Bronchial smooth muscle cell (primary cell): ENCODE measurements around the gene NPIPB4. TPM values are rescaled to one million over a fixed set of nuclear protein-coding genes. Genes with fewer than 3 reads are reported as not detected.

Source experiments
- total RNA-seq: library from RNA; depleted of rRNA; stranded (reverse); fragments of >200 nt; gene quantifications from 2 replicates; pipeline ENCODE4 v1.2.1, GENCODE V29; 2014

NPIPB4 gene
- 18.6 and 19.1 TPM in 2 replicates for total RNA-seq

GRCh38 chr16:21857656-21858055, at the start of gene NPIPB4:
TSS of gene NPIPB4 (minus strand) at chr16:21857756. CDS start at chr16:21857378, 378 bp downstream.

Other genes with a start within 250 kb of the NPIPB4 start
- not detected in 2 replicates for gene IGSF6, start 205.1 kb downstream of the NPIPB4 start, total RNA-seq
- under 0.01 and 0.09 TPM in 2 replicates for gene OTOA, start 193.8 kb downstream of the NPIPB4 start, total RNA-seq
- 217 and 241 TPM in 2 replicates for gene UQCRC2, start 95.6 kb upstream of the NPIPB4 start, total RNA-seq
- gene PDZD9, start 143.4 kb upstream of the NPIPB4 start, total RNA-seq = not detected in 2 replicates
- gene MOSMO, start 150.4 kb upstream of the NPIPB4 start, total RNA-seq = 8.0 and 9.0 TPM in 2 replicates
- gene VWA3A, start 234.8 kb upstream of the NPIPB4 start, total RNA-seq = under 0.01 and 0.09 TPM in 2 replicates